Body of pancreas (tissue), 4 donors: Measurements from ENCODE around the gene MRAS. TPM values are rescaled to one million over a fixed set of nuclear protein-coding genes. Genes with fewer than 3 reads are reported as not detected.

Experiments
- ATAC-seq: fragments of 150-250 bp; one replicate; pipeline ENCODE4 v1.9.1; 2016
- DNase-seq, 4 donors: peaks; one replicate each; pipeline ENCODE4 v3.0.0-alpha.2; 2019
- H3K27ac ChIP-seq, 4 donors: fragments of 200-600 bp; sonication (generic); 1 replicate in 3 of 4; 2 replicates in 1 of 4; pipeline versions ENCODE4 v1.5.1 to v1.6.1; 2016 to 2019; ENCODE audit warnings: mild to moderate bottlenecking in 1 of 4, mixed read lengths in 1 of 4, moderate library complexity in 1 of 4
- H3K27me3 ChIP-seq, 2 donors: fragments of 200-600 bp; sonication (generic); one replicate each; pipeline ENCODE4 v1.6.0; 2016; ENCODE audit warnings: mild to moderate bottlenecking in 1 of 2
- H3K36me3 ChIP-seq, 2 donors: fragments of 200-600 bp; sonication (generic); replicated peaks in 1 of 2; 2 replicates each; pipeline ENCODE4 v1.5.1; 2016; ENCODE audit warnings: low read depth in 2 of 2; ENCODE audit not compliant: insufficient read depth in 1 of 2
- H3K4me1 ChIP-seq: fragments of 200-600 bp; sonication (generic); one replicate; pipeline ENCODE4 v1.6.0; 2016
- H3K4me3 ChIP-seq, 2 donors: fragments of 200-600 bp; sonication (generic); 1 replicate in 1 of 2; 2 replicates in 1 of 2; pipeline ENCODE4 v1.5.1; 2016 to 2019
- H3K9me3 ChIP-seq, 3 donors: fragments of 200-600 bp; sonication (generic); 1 replicate in 2 of 3; 2 replicates in 1 of 3; pipeline ENCODE4 v1.5.1; 2016
- CTCF ChIP-seq, 7 experiments: fragments of 450-650 bp in 4 of 7; fragments of 200-600 bp in 3 of 7; sonication (generic) in 3 of 7; IDR thresholded peaks; one replicate each; pipeline ENCODE4 v1.5.1; 2016 to 2019; ENCODE audit warnings: antibody characterized with exemption in 7 of 7
- POLR2A ChIP-seq, 3 donors: fragments of 450-650 bp; IDR thresholded peaks; one replicate each; pipeline ENCODE4 v1.6.1; 2016; ENCODE audit warnings: antibody characterized with exemption in 3 of 3, mild to moderate bottlenecking in 2 of 3
- WGBS, 2 donors: methylation state at CpG; one replicate each; pipeline ENCODE4 v1.1.5; 2017; 5-methylcytosine and 5-hydroxymethylcytosine counted together
- intact Hi-C: fragments of 100-400 bp; cut with DNase I; formaldehyde crosslinking; loops from one replicate; pipeline ENCODE4 v1.15.1; 2023
- total RNA-seq, 2 donors: library from RNA; depleted of rRNA; stranded (reverse); fragments of >200 nt; gene quantifications; one replicate each; pipeline ENCODE4 v1.1.0, GENCODE V29; 2016

Gene MRAS
- total RNA-seq, 2 donors from 2014 or later: 9.9 to 20.1 TPM

- Histone ChIP-seq H3K4me1 (peaks cover 18% of the 10 kb centered on the region), H3K9me3 (no peaks in the 10 kb centered on the region), H3K4me3 (no peak overlapping the region), H3K27me3 (no peaks in the 10 kb centered on the region), H3K36me3 (no peaks in the 10 kb centered on the region), H3K27ac (no peak overlapping the region)
- ATAC-seq (no peak), DNase-seq (no peak)
- WGBS, 2 donors: 92 to 94% methylated on average over 5 of the region's 5 CpGs
- intact Hi-C loops: no loop called here
- TF ChIP-seq POLR2A (IDR thresholded peaks at IDR 0.05): no peak
- no peak for TF ChIP-seq CTCF (IDR thresholded peaks at IDR 0.05)
These were observed 3.7 kb downstream of the MRAS start for GRCh38 chr3:138351916-138352550.

GRCh38 chr3:138354376-138354775 lies 6.0 kb downstream of the MRAS start:
- no peaks in the 10 kb centered on the region for H3K36me3 ChIP-seq
- no peaks in the 10 kb centered on the region for H3K9me3 ChIP-seq
- DNase-seq: no peak
- TF ChIP-seq CTCF (IDR thresholded peaks at IDR 0.05) (no peak), POLR2A (IDR thresholded peaks at IDR 0.05) (no peak)
- intact Hi-C loops: no loop called here
- no peak for ATAC-seq
- no peaks in the 10 kb centered on the region for H3K27me3 ChIP-seq
- no peak overlapping the region for H3K4me3 ChIP-seq
- no peak overlapping the region for H3K27ac ChIP-seq
- H3K4me1 ChIP-seq: peaks cover 10% of the 10 kb centered on the region

- 84 to 88% methylated on average over 3 of the region's 3 CpGs for WGBS, 2 donors
- no peak for ATAC-seq
- peaks cover 3% of the 10 kb centered on the region for H3K4me1 ChIP-seq
These were observed 6.7 kb downstream of the MRAS start for GRCh38 chr3:138355071-138355470.

GRCh38 chr3:138356730-138357405 lies 8.5 kb downstream of the MRAS start:
- H3K27ac ChIP-seq: peak overlapping the region in 1 of 4 donors; percentile 30
- H3K27me3 ChIP-seq: no peaks in the 10 kb centered on the region
- no peaks in the 10 kb centered on the region for H3K36me3 ChIP-seq
- H3K4me1 ChIP-seq: no peaks in the 10 kb centered on the region
- 67 to 73% methylated on average over 6 to 7 of the region's 7 CpGs for WGBS, 2 donors
- DNase-seq (no peak), ATAC-seq (no peak)
- no peak for TF ChIP-seq POLR2A (IDR thresholded peaks at IDR 0.05)
- TF ChIP-seq CTCF (IDR thresholded peaks at IDR 0.05): no peak
- no peaks in the 10 kb centered on the region for H3K9me3 ChIP-seq
- H3K4me3 ChIP-seq: no peak overlapping the region
- intact Hi-C loops: no loop called here

More at GRCh38 chr3:138355071-138355470, 6.7 kb downstream of the MRAS start:
- H3K36me3 ChIP-seq: no peaks in the 10 kb centered on the region
- no peak overlapping the region for H3K27ac ChIP-seq
- no peaks in the 10 kb centered on the region for H3K9me3 ChIP-seq
- no peak for DNase-seq
- no peaks in the 10 kb centered on the region for H3K27me3 ChIP-seq
- TF ChIP-seq POLR2A (IDR thresholded peaks at IDR 0.05) (no peak), CTCF (IDR thresholded peaks at IDR 0.05) (no peak)
- no peak overlapping the region for H3K4me3 ChIP-seq
- intact Hi-C loops: no loop called here
